ENCODE results near the gene LEP. TPM values are rescaled to one million over a fixed set of nuclear protein-coding genes. Genes with fewer than 3 reads are reported as not detected.

The LEP gene
- total RNA-seq, 4 donors from 2014 or later: 0.27 TPM; not detected in 3

DNA sequence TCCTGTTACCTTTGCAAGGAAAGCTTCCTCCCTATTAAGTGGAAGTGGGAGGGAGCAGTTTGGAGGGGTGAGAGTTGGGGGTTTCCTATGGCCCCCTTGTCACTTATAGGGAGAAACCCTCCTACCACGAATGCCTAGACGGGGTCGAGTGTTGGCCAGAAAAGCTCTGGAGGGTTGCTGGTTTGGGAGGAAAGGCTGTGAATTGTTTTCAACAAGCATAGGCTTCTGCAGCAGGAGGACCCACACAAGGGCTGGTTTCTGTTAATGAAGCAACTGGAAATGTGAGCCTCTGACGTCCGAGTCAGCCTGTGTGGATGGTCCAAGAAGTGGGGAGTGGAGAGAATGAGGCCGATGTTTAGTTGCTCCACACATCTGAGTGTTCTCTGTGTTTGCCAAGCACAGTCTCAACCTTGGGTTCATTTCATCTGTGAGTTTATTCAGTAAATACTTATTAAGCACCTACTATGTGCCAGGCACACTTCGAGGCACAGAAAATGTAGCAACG is 37.3 kb upstream of the LEP start:
- no peaks in the 10 kb centered on the region for H3K36me3 ChIP-seq
- H3K27me3 ChIP-seq: peaks cover 0 to 11% of the 10 kb centered on the region in 2 donors
- H3K4me3 ChIP-seq: no peak overlapping the region
- H3K27ac ChIP-seq: no peak overlapping the region
- peaks cover 0 to 7% (median 2%) of the 10 kb centered on the region in 4 donors for H3K4me1 ChIP-seq
- no peak for DNase-seq
- no peaks in the 10 kb centered on the region for H3K9me3 ChIP-seq
- TF ChIP-seq, protein P1, sequence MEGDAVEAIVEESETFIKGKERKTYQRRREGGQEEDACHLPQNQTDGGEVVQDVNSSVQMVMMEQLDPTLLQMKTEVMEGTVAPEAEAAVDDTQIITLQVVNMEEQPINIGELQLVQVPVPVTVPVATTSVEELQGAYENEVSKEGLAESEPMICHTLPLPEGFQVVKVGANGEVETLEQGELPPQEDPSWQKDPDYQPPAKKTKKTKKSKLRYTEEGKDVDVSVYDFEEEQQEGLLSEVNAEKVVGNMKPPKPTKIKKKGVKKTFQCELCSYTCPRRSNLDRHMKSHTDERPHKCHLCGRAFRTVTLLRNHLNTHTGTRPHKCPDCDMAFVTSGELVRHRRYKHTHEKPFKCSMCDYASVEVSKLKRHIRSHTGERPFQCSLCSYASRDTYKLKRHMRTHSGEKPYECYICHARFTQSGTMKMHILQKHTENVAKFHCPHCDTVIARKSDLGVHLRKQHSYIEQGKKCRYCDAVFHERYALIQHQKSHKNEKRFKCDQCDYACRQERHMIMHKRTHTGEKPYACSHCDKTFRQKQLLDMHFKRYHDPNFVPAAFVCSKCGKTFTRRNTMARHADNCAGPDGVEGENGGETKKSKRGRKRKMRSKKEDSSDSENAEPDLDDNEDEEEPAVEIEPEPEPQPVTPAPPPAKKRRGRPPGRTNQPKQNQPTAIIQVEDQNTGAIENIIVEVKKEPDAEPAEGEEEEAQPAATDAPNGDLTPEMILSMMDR (IDR thresholded peaks at IDR 0.05): no peak
- no peak for TF ChIP-seq POLR2A (IDR thresholded peaks at IDR 0.05)

DNA sequence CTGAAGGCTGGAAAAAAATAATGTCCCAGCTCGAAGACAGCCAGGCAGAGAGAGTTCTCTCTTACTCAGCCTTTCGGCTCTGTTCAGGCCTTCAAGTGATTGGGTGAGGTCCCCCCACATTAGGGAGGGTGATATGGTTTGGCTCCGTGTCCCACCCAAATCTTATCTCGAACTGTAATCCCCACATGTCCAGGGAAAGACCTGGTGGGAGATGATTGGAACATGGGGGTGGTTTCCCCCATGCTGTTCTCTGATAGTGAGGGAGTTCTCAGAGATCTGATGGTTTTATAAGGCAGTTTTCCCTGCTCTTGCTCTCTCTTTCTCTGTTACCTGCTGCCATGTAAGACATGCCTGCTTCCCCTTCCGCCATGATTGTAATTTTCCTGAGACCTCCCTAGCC is 36.6 kb upstream of the LEP start:
- Histone ChIP-seq H3K27me3 (peaks cover 0 to 11% of the 10 kb centered on the region in 2 donors), H3K4me1 (peaks cover 0 to 7% (median 2%) of the 10 kb centered on the region in 4 donors)

DNA sequence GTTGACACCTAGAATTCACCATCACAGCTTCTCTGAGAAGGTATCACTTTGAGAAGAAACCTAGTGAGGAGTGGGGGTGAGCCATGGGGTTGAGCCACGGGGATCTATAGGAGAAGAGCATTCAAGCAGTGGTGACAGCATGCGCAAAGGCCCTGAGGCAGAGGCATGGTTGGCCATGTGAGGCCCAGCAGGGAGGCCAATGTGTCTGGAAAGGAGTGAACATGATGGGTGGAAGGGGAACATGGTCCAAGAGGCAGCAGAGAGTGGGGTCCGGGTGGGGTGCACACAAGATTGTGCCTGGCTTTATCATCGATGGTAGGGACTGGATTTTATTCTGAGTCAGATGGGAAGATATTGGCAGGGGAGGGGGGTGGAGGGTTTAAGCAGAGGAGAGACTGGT is 36.0 kb upstream of the LEP start:
- Histone ChIP-seq H3K9me3 (no peaks in the 10 kb centered on the region), H3K36me3 (no peaks in the 10 kb centered on the region), H3K27me3 (peaks cover 0 to 11% of the 10 kb centered on the region in 2 donors), H3K4me1 (peaks cover 0 to 7% (median 2%) of the 10 kb centered on the region in 4 donors), H3K27ac (no peak overlapping the region), H3K4me3 (no peak overlapping the region)
- TF ChIP-seq POLR2A (IDR thresholded peaks at IDR 0.05): no peak
- TF ChIP-seq, protein P1 (IDR thresholded peaks at IDR 0.05): no peak
- no peak for DNase-seq

More for the DNA sequence above, 36.6 kb upstream of the LEP start:
- DNase-seq: no peak
- Histone ChIP-seq H3K27ac (no peak overlapping the region), H3K9me3 (no peaks in the 10 kb centered on the region), H3K36me3 (no peaks in the 10 kb centered on the region), H3K4me3 (no peak overlapping the region)
- no peak for TF ChIP-seq POLR2A (IDR thresholded peaks at IDR 0.05)
- TF ChIP-seq, protein P1 (IDR thresholded peaks at IDR 0.05): no peak

- DNase-seq: no peak
- no peak overlapping the region for H3K4me3 ChIP-seq
- no peak for TF ChIP-seq POLR2A (IDR thresholded peaks at IDR 0.05)
- TF ChIP-seq, protein P1 (IDR thresholded peaks at IDR 0.05): no peak
- no peaks in the 10 kb centered on the region for H3K9me3 ChIP-seq
- no peaks in the 10 kb centered on the region for H3K36me3 ChIP-seq
- H3K4me1 ChIP-seq: peaks cover 0 to 6% (median 1%) of the 10 kb centered on the region in 4 donors
- peaks cover 0 to 9% of the 10 kb centered on the region in 2 donors for H3K27me3 ChIP-seq
- H3K27ac ChIP-seq: no peak overlapping the region
These were observed 34.9 kb upstream of the LEP start for GRCh38 chr7:128206017-128206746.

- Histone ChIP-seq H3K4me1 (no peaks in the 10 kb centered on the region), H3K9me3 (no peaks in the 10 kb centered on the region), H3K27me3 (peaks cover 0 to 1% of the 10 kb centered on the region in 2 donors), H3K4me3 (no peak overlapping the region), H3K27ac (no peak overlapping the region), H3K36me3 (no peaks in the 10 kb centered on the region)
- no peak for DNase-seq
- TF ChIP-seq POLR2A (IDR thresholded peaks at IDR 0.05): no peak
- TF ChIP-seq, protein P1 (IDR thresholded peaks at IDR 0.05): no peak
These were observed 34.2 kb upstream of the LEP start for GRCh38 chr7:128206747-128207500.

Measured in Peyer's patch (tissue), 4 donors.